HL-60 (cell line): ENCODE measurements around the gene BCAS3.

ENCODE experiments used
- POLR2AphosphoS5 ChIP-seq: IDR thresholded peaks from 2 replicates; pipeline ENCODE4 v1.6.1; 2012; ENCODE audit warnings: low read depth
- TF ChIP-seq, protein P1 (sequence below): IDR thresholded peaks from one replicate; pipeline ENCODE4 v1.5.1; 2011; ENCODE audit warnings: low read length, control low read depth, inconsistent platforms; ENCODE audit not compliant: insufficient read depth
- TF ChIP-seq, protein P2 (sequence below): IDR thresholded peaks from 2 replicates; pipeline ENCODE4 v1.6.1; 2012; ENCODE audit warnings: low read depth; ENCODE audit not compliant: insufficient replicate concordance

DNA sequence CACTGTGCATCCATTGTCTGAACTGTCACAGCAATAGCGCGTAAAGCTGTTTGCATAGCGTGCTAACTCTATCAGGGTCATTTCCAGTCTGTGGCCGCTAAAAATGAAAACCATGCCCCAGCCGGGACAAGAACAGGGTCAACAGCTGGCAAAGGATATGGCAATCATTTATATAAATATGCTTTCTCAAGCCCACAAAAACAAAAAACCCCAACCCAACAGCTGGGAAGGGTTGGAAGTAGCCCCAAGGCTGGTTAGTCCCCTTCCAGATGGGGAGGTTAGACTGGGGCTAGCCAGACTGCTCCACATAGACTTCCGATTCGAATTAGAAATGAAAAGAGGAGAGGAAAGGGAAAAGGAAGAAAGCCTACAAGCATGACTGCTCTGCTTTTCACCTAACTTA, 518.7 kb downstream of the BCAS3 start:
- no peak for TF ChIP-seq POLR2AphosphoS5
- TF ChIP-seq, protein P1, sequence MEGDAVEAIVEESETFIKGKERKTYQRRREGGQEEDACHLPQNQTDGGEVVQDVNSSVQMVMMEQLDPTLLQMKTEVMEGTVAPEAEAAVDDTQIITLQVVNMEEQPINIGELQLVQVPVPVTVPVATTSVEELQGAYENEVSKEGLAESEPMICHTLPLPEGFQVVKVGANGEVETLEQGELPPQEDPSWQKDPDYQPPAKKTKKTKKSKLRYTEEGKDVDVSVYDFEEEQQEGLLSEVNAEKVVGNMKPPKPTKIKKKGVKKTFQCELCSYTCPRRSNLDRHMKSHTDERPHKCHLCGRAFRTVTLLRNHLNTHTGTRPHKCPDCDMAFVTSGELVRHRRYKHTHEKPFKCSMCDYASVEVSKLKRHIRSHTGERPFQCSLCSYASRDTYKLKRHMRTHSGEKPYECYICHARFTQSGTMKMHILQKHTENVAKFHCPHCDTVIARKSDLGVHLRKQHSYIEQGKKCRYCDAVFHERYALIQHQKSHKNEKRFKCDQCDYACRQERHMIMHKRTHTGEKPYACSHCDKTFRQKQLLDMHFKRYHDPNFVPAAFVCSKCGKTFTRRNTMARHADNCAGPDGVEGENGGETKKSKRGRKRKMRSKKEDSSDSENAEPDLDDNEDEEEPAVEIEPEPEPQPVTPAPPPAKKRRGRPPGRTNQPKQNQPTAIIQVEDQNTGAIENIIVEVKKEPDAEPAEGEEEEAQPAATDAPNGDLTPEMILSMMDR = no peak
- TF ChIP-seq, protein P2, sequence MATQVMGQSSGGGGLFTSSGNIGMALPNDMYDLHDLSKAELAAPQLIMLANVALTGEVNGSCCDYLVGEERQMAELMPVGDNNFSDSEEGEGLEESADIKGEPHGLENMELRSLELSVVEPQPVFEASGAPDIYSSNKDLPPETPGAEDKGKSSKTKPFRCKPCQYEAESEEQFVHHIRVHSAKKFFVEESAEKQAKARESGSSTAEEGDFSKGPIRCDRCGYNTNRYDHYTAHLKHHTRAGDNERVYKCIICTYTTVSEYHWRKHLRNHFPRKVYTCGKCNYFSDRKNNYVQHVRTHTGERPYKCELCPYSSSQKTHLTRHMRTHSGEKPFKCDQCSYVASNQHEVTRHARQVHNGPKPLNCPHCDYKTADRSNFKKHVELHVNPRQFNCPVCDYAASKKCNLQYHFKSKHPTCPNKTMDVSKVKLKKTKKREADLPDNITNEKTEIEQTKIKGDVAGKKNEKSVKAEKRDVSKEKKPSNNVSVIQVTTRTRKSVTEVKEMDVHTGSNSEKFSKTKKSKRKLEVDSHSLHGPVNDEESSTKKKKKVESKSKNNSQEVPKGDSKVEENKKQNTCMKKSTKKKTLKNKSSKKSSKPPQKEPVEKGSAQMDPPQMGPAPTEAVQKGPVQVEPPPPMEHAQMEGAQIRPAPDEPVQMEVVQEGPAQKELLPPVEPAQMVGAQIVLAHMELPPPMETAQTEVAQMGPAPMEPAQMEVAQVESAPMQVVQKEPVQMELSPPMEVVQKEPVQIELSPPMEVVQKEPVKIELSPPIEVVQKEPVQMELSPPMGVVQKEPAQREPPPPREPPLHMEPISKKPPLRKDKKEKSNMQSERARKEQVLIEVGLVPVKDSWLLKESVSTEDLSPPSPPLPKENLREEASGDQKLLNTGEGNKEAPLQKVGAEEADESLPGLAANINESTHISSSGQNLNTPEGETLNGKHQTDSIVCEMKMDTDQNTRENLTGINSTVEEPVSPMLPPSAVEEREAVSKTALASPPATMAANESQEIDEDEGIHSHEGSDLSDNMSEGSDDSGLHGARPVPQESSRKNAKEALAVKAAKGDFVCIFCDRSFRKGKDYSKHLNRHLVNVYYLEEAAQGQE = no peak
